ENCODE measurements around the gene RND1. TPM values are rescaled to one million over a fixed set of nuclear protein-coding genes. Genes with fewer than 3 reads are reported as not detected.

Gene RND1
- total RNA-seq, 2 experiments from 2014 or later: 2.6 to 3.1 TPM

- Mint-ChIP-seq H3K27ac (peak overlapping the region; percentile 54), H3K4me1 (peaks cover 26% of the 10 kb centered on the region), H3K4me3 (peak overlapping the region; percentile 86), H3K36me3 (no peaks in the 10 kb centered on the region), H3K9me3 (no peaks in the 10 kb centered on the region), H3K27me3 (peaks cover 26% of the 10 kb centered on the region)
- DNase-seq: peak; percentile 87
Measured at GRCh38 chr12:48814262-48815125, 51.2 kb downstream of the RND1 start.

DNA sequence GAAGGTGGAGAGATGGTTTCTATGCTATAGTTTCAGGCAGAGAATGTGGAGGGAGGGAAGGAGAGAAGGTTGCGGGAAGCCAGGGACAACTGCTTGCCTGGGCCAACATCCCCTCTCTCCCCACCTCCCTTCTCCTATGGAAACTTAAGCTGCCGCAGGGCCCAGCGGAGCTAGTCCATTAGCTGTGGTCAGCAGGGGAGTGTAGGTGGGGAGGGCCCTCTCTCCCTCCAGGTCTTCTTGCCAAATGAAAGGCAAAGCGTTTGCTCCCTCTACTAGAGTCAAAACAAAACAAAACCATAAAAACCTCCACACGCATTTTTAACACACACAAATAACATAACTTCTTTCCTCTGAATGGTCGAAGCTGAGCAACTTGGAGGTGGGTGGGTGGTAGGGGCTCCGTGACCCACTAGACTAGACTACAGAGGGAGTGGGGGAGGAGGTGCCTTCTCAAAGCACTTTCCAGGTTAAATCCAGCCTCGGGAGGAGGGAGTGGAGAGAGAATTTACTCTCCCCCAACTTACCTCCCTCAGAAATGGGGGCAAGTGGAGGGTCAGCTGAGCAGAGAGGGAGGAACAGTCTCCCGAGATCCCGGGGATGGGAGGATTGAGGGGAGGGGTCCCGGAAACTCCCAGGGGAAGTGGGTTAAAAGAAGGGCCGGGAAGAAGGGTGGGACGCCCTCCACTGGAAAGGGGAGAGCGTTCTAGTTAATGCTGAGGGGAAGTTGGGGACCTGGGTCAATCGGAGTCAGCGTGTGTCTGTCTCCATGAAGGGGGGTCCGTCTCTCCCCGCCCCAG is 52.0 kb downstream of the RND1 start:
- Mint-ChIP-seq H3K27ac (no peak overlapping the region), H3K9me3 (no peaks in the 10 kb centered on the region), H3K36me3 (no peaks in the 10 kb centered on the region), H3K27me3 (peaks cover 26% of the 10 kb centered on the region), H3K4me3 (peak overlapping the region; percentile 86), H3K4me1 (peaks cover 24% of the 10 kb centered on the region)
- no peak for DNase-seq

- Mint-ChIP-seq H3K4me3 (no peak overlapping the region), H3K27me3 (peaks cover 21% of the 10 kb centered on the region)
- DNase-seq: no peak
Measured at GRCh38 chr12:48812389-48812788, 53.3 kb downstream of the RND1 start.

DNA sequence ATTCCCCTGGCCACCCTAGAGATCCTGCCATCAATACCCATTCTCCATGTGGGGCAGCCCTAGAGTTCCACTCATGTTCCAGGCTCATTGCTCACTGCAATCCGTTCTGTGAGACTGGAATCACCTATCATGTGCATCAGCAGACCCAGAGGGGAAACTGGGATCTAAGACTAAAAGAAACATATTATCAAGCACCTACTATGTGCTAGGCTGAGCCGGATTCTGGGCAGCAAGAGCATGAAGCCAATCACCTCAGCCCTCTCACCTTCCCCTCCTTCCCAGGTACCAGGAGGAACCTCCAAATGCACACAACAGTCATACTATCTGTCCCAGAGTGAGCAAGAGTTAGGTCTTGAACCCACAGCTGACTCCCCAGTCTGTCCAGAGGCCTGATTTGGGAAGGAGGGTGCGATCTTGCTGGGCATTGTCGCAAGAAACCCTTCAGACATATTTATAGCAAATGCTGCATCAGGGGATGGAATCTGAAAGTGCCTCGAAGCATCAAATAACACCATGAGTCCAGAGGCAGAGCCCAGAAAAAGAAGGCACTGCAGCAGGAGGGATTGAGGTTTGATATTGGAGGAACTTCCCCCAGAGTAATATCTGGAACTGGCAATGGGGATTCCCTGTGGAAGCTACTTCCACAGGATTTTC is 54.1 kb downstream of the RND1 start:
- no peak overlapping the region for H3K27ac Mint-ChIP-seq
- no peaks in the 10 kb centered on the region for H3K9me3 Mint-ChIP-seq
- no peak for DNase-seq
- H3K4me1 Mint-ChIP-seq: peaks cover 16% of the 10 kb centered on the region
- peaks cover 13% of the 10 kb centered on the region for H3K27me3 Mint-ChIP-seq
- H3K36me3 Mint-ChIP-seq: no peaks in the 10 kb centered on the region
- H3K4me3 Mint-ChIP-seq: no peak overlapping the region

More at GRCh38 chr12:48812389-48812788, 53.3 kb downstream of the RND1 start:
- no peak overlapping the region for H3K27ac Mint-ChIP-seq
- H3K36me3 Mint-ChIP-seq: no peaks in the 10 kb centered on the region
- peaks cover 19% of the 10 kb centered on the region for H3K4me1 Mint-ChIP-seq
- H3K9me3 Mint-ChIP-seq: no peaks in the 10 kb centered on the region

DNA sequence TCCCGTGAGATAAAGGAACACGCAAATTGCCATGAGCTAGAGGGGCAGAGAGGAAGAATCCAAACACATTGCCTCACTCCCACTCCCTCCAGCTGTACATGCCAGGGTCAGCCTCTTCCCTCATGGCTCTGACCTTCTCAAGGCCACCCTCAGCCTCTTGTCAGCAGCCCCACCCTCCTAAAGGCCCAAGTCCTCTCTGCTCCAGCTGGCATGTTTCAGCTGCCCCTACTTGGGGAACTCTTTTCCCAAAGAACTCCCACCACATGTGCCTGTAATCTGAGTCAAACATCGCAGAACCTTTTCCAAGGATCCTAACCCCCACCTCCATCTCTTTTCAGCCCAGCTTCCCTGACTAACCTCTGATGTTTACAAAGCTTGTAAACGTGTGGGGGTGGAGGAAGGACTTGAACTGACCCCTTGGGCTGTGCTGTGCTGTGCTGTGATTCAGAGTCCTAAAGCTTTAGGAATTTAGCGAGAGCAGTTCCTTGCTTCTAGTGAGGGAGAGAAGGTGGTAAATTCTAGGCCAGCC is 54.7 kb downstream of the RND1 start:
- H3K27ac Mint-ChIP-seq: no peak overlapping the region
- peaks cover 8% of the 10 kb centered on the region for H3K27me3 Mint-ChIP-seq
- no peak overlapping the region for H3K4me3 Mint-ChIP-seq
- DNase-seq: no peak
- H3K9me3 Mint-ChIP-seq: no peaks in the 10 kb centered on the region
- H3K36me3 Mint-ChIP-seq: no peaks in the 10 kb centered on the region
- peaks cover 12% of the 10 kb centered on the region for H3K4me1 Mint-ChIP-seq

GRCh38 chr12:48807981-48808380 is 57.7 kb downstream of the RND1 start:
- Mint-ChIP-seq H3K27ac (no peak overlapping the region), H3K27me3 (no peaks in the 10 kb centered on the region), H3K36me3 (no peaks in the 10 kb centered on the region), H3K4me1 (peaks cover 5% of the 10 kb centered on the region), H3K9me3 (no peaks in the 10 kb centered on the region), H3K4me3 (no peak overlapping the region)
- DNase-seq: no peak

Other genes starting within 250 kb of the RND1 start
- 10 to 100 TPM; 59.7 to 62.0 TPM for gene KANSL2, start 183.6 kb downstream of the RND1 start, total RNA-seq
- gene CCNT1, start 149.2 kb downstream of the RND1 start, total RNA-seq: 10 to 100 TPM; 62.0 to 65.5 TPM
- under 1 TPM in 1 of 2 experiments, not detected in 1; 0.18 TPM for gene ADCY6, start 76.8 kb downstream of the RND1 start, total RNA-seq
- 1 to 10 TPM; 4.4 to 4.6 TPM for gene CACNB3, start 47.4 kb downstream of the RND1 start, total RNA-seq
- gene DDX23, start 13.7 kb downstream of the RND1 start, total RNA-seq: 100 to 1,000 TPM; 123 to 129 TPM
- gene FKBP11, start 59.6 kb upstream of the RND1 start, total RNA-seq: 100 to 1,000 TPM in 1 of 2 experiments, 10 to 100 TPM in 1; 97.4 to 104 TPM
- gene ARF3, start 91.6 kb upstream of the RND1 start, total RNA-seq: 10 to 100 TPM; 81.8 to 82.5 TPM
- gene WNT10B, start 105.9 kb upstream of the RND1 start, total RNA-seq: under 1 TPM; 0.24 to 0.39 TPM
- not detected for gene WNT1, start 112.5 kb upstream of the RND1 start, total RNA-seq
- 1 to 10 TPM; 1.3 to 1.4 TPM for gene DDN, start 133.5 kb upstream of the RND1 start, total RNA-seq
- gene PRKAG1, start 152.9 kb upstream of the RND1 start, total RNA-seq: 10 to 100 TPM; 57.9 to 60.9 TPM
- 10 to 100 TPM; 45.3 to 47.5 TPM for gene KMT2D, start 194.9 kb upstream of the RND1 start, total RNA-seq
- gene RHEBL1, start 204.1 kb upstream of the RND1 start, total RNA-seq: 10 to 100 TPM; 11.0 to 13.2 TPM
- gene DHH, start 228.9 kb upstream of the RND1 start, total RNA-seq: not detected
- 10 to 100 TPM; 21.9 to 25.4 TPM for gene LMBR1L, start 245.0 kb upstream of the RND1 start, total RNA-seq